ENCODE measurements around the gene RNU1-2.
"Not testable (repeated sequence)": the region's sequence is repeated elsewhere in the genome, so short reads cannot be mapped to it uniquely, and the experiment has no call there.

DNA sequence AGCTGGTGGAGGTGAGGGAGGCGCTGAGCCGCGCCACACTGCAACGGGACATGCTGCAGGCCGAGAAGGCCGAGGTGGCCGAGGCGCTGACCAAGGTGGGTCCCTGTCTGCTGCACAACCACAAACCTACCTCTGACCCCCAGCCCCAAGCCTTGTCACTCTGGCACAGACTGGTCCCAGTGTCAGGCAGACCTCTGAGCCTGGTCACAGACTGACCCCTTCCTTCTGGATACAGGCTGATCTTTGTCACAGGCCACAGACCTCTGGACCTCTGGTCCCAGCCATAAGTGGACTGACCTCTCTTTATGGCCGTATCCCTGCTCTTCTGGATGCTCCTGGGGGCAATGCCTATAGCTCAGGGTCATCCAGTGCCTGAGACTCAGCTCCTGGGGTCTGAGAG lies 49.7 kb downstream of the RNU1-2 start:
- not testable (repeated sequence) for TF ChIP-seq POLR2A, POLR2AphosphoS5, SPI1, POU2F2, TAF1 (IDR thresholded peaks at IDR 0.05; ENCODE audit: low read depth, low read length)

Measured in GM12891 (cell line).